ENCODE data around the gene NUBPL.

Gene NUBPL

DNA sequence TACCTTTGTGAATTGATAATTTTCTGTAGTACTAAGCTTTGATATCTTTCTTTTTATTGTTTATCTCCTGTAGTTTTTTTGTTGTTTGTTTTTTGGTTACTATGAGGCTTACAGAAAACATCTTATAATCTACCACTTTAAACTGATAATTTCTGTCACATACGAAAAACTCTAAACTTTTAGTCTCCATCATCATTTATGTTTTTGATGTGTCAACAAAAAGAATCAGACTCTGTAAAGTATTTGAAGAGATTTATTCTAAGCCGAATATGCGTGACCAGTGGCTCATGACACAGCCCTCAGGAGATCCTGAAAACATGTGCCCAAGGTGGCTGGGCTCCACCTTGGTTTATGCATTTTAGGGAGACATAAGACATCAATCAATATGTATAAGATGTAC is 348.8 kb downstream of the NUBPL start:
- DNase-seq (ENCODE audit: low spot score) (no peak), FAIRE-seq (no peak)
